22Rv1 (cell line): ENCODE data around the gene HPSE2.
"Not testable (repeated sequence)": the region's sequence is repeated elsewhere in the genome, so short reads cannot be mapped to it uniquely, and the experiment has no call there.

ENCODE experiments used
- H3K27ac ChIP-seq: fragments of 450-650 bp; 2 replicates; pipeline ENCODE4 v1.5.1; 2017
- CTCF ChIP-seq: fragments of 450-650 bp; IDR thresholded peaks from 2 replicates; pipeline ENCODE4 v1.5.1; 2017; ENCODE audit warnings: mild to moderate bottlenecking
- ZFX ChIP-seq: fragments of 450-650 bp; IDR thresholded peaks from 2 replicates; pipeline ENCODE4 v1.6.1; 2017; ENCODE audit warnings: antibody characterized with exemption, borderline replicate concordance

The HPSE2 gene

GRCh38 chr10:99235658-99236626, at the start of gene HPSE2:
Gene HPSE2 (minus strand): TSS chr10:99235852.
- H3K27ac ChIP-seq: no peak within 1 kb of the TSS
- TF ChIP-seq CTCF: no peak
- TF ChIP-seq ZFX: no peak

- no peak for TF ChIP-seq ZFX
- no peak for TF ChIP-seq CTCF
- no peak overlapping the region for H3K27ac ChIP-seq
These were observed 44.8 kb upstream of the HPSE2 start for GRCh38 chr10:99280472-99280871.

GRCh38 chr10:99279626-99280111, 44.0 kb upstream of the HPSE2 start:
- TF ChIP-seq CTCF (no peak), ZFX (no peak)
- no peak overlapping the region for H3K27ac ChIP-seq

GRCh38 chr10:99276848-99277486, 41.3 kb upstream of the HPSE2 start:
- TF ChIP-seq CTCF (peak; percentile 71), ZFX (no peak)

GRCh38 chr10:99266383-99266782, 30.7 kb upstream of the HPSE2 start:
- no peak overlapping the region for H3K27ac ChIP-seq
- TF ChIP-seq CTCF (no peak), ZFX (no peak)

More at GRCh38 chr10:99276848-99277486, 41.3 kb upstream of the HPSE2 start:
- H3K27ac ChIP-seq: no peak overlapping the region

- no peak for TF ChIP-seq ZFX
- no peak for TF ChIP-seq CTCF
- no peak overlapping the region for H3K27ac ChIP-seq
These were observed 13.2 kb upstream of the HPSE2 start for GRCh38 chr10:99248824-99249223.

- H3K27ac ChIP-seq: not testable (repeated sequence)
These were observed 12.2 kb upstream of the HPSE2 start for GRCh38 chr10:99247893-99248292.
